ENCODE data around the gene STXBP6. TPM values are rescaled to one million over a fixed set of nuclear protein-coding genes. Genes with fewer than 3 reads are reported as not detected.

The STXBP6 gene
- polyA plus RNA-seq, 1 donor (not counting 4 experiments of a cell fraction or from before 2014, with no cell fraction given) = 1.4 TPM

DNA sequence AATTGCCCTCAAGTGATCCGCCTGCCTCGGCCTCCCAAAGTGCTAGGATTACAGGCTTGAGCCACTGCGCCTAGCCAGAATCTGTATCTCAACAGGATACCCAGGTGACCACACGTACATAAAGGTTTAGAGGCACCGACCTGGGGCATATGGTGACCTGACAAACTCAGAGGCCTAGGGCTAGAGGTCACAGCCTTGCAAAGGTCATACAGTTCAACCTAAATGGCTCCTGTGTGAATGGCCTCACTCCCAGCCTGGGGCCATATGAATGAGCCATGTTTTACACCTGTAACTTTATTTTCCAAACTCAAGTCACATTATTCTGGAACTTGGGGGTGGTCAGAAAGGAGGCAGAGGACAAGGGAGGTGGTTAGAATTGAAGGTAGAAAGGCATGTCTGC, 10.0 kb downstream of the STXBP6 start:
- dilution Hi-C loops (cut with MboI; ENCODE audit: extremely low pct_ligation_motif_present, low sequenced_read_pairs) = no loop called here
- Histone ChIP-seq H3K9me1 (ENCODE audit: control insufficient read depth, extremely low read depth, insufficient read depth, low read length) (no peaks in the 10 kb centered on the region), H4K20me1 (ENCODE audit: control insufficient read depth, extremely low read depth, insufficient read depth, low read length) (no peaks in the 10 kb centered on the region), H3K79me2 (ENCODE audit: control insufficient read depth, insufficient read depth, low read length) (no peaks in the 10 kb centered on the region), H3K27ac (ENCODE audit: control insufficient read depth, insufficient read depth, low read length) (no peak overlapping the region), H3K9ac (ENCODE audit: control insufficient read depth, extremely low read depth, insufficient read depth, low read length) (no peak overlapping the region), H3K36me3 (ENCODE audit: control insufficient read depth in 2 of 2, extremely low read depth in 1 of 2, insufficient read depth in 2 of 2, low read length in 2 of 2) (no peaks in the 10 kb centered on the region), H2AFZ (ENCODE audit: control insufficient read depth, low read length) (no peak overlapping the region), H3K4me3 (ENCODE audit: control insufficient read depth in 2 of 3, extremely low read depth in 1 of 3, insufficient read depth in 2 of 3, low read depth in 1 of 3, low read length in 3 of 3) (no peak overlapping the region), H3K27me3 (ENCODE audit: control insufficient read depth, extremely low read depth, insufficient read depth, low read length) (no peaks in the 10 kb centered on the region), H3K9me3 (ENCODE audit: control insufficient read depth, low read depth, low read length) (no peaks in the 10 kb centered on the region), H3K4me1 (ENCODE audit: control insufficient read depth, extremely low read depth, insufficient read depth, low read length) (no peaks in the 10 kb centered on the region), H3K4me2 (ENCODE audit: control insufficient read depth, extremely low read depth, insufficient read depth, low read depth, low read length) (no peak overlapping the region)
- DNase-seq (ENCODE audit: low read depth, low spot score) (no peak), FAIRE-seq (no peak)
- TF ChIP-seq, protein P1, sequence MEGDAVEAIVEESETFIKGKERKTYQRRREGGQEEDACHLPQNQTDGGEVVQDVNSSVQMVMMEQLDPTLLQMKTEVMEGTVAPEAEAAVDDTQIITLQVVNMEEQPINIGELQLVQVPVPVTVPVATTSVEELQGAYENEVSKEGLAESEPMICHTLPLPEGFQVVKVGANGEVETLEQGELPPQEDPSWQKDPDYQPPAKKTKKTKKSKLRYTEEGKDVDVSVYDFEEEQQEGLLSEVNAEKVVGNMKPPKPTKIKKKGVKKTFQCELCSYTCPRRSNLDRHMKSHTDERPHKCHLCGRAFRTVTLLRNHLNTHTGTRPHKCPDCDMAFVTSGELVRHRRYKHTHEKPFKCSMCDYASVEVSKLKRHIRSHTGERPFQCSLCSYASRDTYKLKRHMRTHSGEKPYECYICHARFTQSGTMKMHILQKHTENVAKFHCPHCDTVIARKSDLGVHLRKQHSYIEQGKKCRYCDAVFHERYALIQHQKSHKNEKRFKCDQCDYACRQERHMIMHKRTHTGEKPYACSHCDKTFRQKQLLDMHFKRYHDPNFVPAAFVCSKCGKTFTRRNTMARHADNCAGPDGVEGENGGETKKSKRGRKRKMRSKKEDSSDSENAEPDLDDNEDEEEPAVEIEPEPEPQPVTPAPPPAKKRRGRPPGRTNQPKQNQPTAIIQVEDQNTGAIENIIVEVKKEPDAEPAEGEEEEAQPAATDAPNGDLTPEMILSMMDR (optimal IDR thresholded peaks at IDR 0.05 in 1 of 3, IDR thresholded peaks at IDR 0.05 in 1 of 3, conservative IDR thresholded peaks at IDR 0.05 in 1 of 3; ENCODE audit: extremely low read depth in 1 of 3, insufficient read depth in 2 of 3, low read length in 3 of 3) = no peak
- TF ChIP-seq EZH2 (IDR thresholded peaks at IDR 0.05; ENCODE audit: low read length) = no peak

DNA sequence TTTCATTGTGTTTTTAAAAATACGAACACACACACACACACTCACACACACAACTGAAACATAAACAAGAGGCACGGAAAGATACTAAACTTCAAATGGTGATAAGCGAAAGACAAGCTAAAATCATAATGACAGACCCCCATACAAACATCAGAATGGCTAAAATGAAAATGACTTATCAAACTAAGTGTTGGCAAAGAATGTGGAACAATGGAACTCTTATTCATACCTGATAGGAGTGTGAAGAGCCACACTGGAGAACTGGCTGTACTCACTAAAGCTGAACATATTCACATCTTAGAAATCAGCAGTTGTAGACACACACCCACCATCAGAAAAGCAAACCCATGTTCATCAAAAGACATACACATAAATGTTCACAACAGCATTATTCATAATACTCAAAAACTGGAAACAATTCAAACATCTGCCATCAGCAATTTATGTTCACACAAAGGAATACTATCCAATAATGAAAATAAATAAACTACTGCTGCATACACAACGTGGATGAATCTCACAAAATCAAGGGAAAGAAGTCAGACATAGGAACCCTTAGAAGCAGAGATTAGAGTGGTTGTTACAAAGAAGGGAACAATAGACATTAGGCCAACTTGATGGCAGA, 11.8 kb downstream of the STXBP6 start:
- Histone ChIP-seq H3K9me3 (ENCODE audit: control insufficient read depth, low read depth, low read length) (no peaks in the 10 kb centered on the region), H3K9ac (ENCODE audit: control insufficient read depth, extremely low read depth, insufficient read depth, low read length) (no peak overlapping the region), H3K27me3 (ENCODE audit: control insufficient read depth, extremely low read depth, insufficient read depth, low read length) (no peaks in the 10 kb centered on the region), H3K9me1 (ENCODE audit: control insufficient read depth, extremely low read depth, insufficient read depth, low read length) (no peaks in the 10 kb centered on the region), H4K20me1 (ENCODE audit: control insufficient read depth, extremely low read depth, insufficient read depth, low read length) (no peaks in the 10 kb centered on the region), H3K79me2 (ENCODE audit: control insufficient read depth, insufficient read depth, low read length) (no peaks in the 10 kb centered on the region), H3K4me3 (ENCODE audit: control insufficient read depth in 2 of 3, extremely low read depth in 1 of 3, insufficient read depth in 2 of 3, low read depth in 1 of 3, low read length in 3 of 3) (no peak overlapping the region), H2AFZ (ENCODE audit: control insufficient read depth, low read length) (no peak overlapping the region), H3K4me1 (ENCODE audit: control insufficient read depth, extremely low read depth, insufficient read depth, low read length) (no peaks in the 10 kb centered on the region), H3K4me2 (ENCODE audit: control insufficient read depth, extremely low read depth, insufficient read depth, low read depth, low read length) (no peak overlapping the region), H3K36me3 (ENCODE audit: control insufficient read depth in 2 of 2, extremely low read depth in 1 of 2, insufficient read depth in 2 of 2, low read length in 2 of 2) (no peaks in the 10 kb centered on the region), H3K27ac (ENCODE audit: control insufficient read depth, insufficient read depth, low read length) (no peak overlapping the region)
- FAIRE-seq (no peak), DNase-seq (ENCODE audit: low read depth, low spot score) (no peak)
- dilution Hi-C loops (cut with MboI; ENCODE audit: extremely low pct_ligation_motif_present, low sequenced_read_pairs) = no loop called here
- TF ChIP-seq EZH2 (IDR thresholded peaks at IDR 0.05; ENCODE audit: low read length) = no peak
- TF ChIP-seq, protein P1 (optimal IDR thresholded peaks at IDR 0.05 in 1 of 3, IDR thresholded peaks at IDR 0.05 in 1 of 3, conservative IDR thresholded peaks at IDR 0.05 in 1 of 3; ENCODE audit: extremely low read depth in 1 of 3, insufficient read depth in 2 of 3, low read length in 3 of 3) = no peak
